Effector memory CD4-positive, alpha-beta T cell (primary cell): ENCODE measurements around the gene HIRA.

Experiments used
- DNase-seq, 3 donors: peaks; one replicate each; pipeline ENCODE4 v3.0.0-alpha.2; 2020
- H3K27ac ChIP-seq: 2 replicates; pipeline ENCODE4 v1.7.0; 2013; ENCODE audit warnings: mild to moderate bottlenecking, low read length, moderate library complexity; ENCODE audit not compliant: insufficient read depth, poor library complexity, severe bottlenecking
- H3K27me3 ChIP-seq: replicated peaks from 2 replicates; pipeline ENCODE4 v1.7.0; 2013; ENCODE audit warnings: mild to moderate bottlenecking, low read length; ENCODE audit not compliant: insufficient read depth, control insufficient read depth, poor library complexity, severe bottlenecking
- H3K36me3 ChIP-seq: 2 replicates; pipeline ENCODE4 v1.7.0; 2013; ENCODE audit warnings: mild to moderate bottlenecking, low read length, moderate library complexity; ENCODE audit not compliant: control insufficient read depth, insufficient read depth
- H3K4me1 ChIP-seq: 2 replicates; pipeline ENCODE4 v1.7.0; 2013; ENCODE audit warnings: low read length, mild to moderate bottlenecking; ENCODE audit not compliant: control insufficient read depth, insufficient read depth, poor library complexity, severe bottlenecking
- H3K4me3 ChIP-seq: 2 replicates; pipeline ENCODE4 v1.7.0; 2013; ENCODE audit warnings: low read length, low read depth, mild to moderate bottlenecking; ENCODE audit not compliant: insufficient read depth, poor library complexity, severe bottlenecking
- H3K9me3 ChIP-seq: 2 replicates; pipeline ENCODE4 v1.7.0; 2013; ENCODE audit warnings: mild to moderate bottlenecking, low read length, moderate library complexity; ENCODE audit not compliant: control insufficient read depth

HIRA gene

DNA sequence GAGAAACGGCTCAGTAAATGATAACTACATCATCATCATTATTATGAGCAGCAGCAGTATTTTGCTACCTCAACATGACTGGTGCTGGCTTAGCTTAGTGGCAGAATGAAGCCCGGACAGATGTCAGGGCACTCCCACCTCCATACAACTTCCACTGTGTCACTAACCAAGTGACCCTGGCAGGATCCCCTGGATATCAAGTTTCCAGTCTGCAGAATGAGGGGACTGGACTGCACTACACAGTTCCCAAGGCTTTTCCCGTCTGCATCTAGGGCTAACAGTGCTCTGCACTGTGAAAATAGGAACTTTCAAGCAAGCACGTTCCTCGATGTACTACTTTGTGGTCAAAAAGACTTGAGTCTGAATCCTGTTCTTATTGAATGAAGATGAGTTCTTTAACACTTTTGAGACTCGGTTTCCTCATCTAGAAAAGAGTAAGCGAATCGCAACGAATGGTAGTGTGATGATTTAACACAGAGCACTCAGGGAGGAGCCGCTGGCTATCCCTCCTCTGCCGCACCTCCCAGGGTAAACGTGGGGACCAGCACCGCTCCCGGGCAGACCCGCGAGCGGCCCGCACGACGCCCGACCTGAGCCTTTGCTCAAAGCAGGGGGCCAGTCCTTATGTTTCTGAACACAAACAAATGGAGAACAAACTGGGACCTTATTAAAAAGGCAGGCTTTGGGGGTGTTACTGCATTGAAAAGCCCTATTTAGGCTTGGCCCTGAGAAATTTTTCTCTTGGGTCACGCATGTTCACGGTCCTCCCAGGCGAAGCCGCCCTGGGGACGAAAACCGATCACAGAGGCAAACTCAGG is 140.9 kb downstream of the HIRA start:
- Histone ChIP-seq H3K27me3 (no peaks in the 10 kb centered on the region), H3K36me3 (no peaks in the 10 kb centered on the region), H3K4me3 (peak overlapping the region; percentile 62), H3K4me1 (peaks cover 10% of the 10 kb centered on the region), H3K27ac (no peak overlapping the region), H3K9me3 (no peaks in the 10 kb centered on the region)
- DNase-seq = no peak

DNA sequence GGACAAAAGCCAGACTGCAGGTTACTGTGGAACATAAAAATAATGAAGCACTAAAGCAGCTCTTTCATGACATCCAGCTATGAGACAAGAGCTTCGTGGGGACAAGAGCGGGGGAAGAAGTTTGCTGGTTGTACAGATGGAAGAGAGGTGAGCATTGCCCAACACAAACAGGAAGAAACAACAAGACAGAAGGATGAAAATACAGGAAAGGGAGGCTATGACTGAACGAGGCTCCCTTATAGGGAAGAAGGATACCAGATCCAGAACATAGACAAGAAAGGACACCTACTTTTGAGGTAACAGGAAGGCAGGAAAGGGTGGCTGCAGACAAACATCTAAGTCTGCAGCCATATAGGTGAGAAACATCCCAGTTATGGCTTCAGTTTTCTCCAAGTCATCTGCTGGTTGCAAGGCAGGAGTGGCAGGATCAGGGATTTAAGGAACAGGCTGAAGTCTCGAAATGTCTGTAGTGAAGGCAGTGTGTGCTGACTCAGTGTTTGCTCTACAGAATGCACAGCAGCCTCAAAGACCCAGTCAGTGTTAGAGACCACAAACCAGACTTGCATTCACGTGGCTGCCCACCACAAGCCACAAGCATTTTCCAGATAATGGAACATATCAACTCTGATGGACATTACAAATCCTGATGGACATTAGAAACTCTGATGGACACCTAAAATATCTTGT is 141.9 kb downstream of the HIRA start:
- Histone ChIP-seq H3K27ac (no peak overlapping the region), H3K4me1 (peaks cover 10% of the 10 kb centered on the region), H3K27me3 (no peaks in the 10 kb centered on the region), H3K9me3 (no peaks in the 10 kb centered on the region), H3K36me3 (no peaks in the 10 kb centered on the region), H3K4me3 (no peak overlapping the region)
- DNase-seq = no peak

DNA sequence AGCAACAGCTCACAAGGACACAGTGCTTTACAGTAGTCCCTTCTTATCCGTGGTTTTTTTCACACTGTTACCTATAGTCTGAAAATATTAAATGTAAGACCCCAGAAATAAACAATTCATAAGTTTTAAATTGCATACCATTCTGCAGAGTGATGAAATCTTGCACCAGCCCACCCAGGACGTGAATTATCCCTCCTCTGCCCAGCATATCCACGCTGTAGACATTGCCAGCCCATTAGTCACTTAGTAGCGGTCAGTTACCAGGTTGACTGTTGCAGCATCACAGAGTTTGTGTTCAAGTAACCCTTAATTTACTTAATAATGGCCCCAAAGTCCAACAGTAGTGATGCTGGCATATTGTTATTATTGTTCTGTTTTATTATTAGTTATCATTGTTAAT is 143.6 kb downstream of the HIRA start:
- no peaks in the 10 kb centered on the region for H3K9me3 ChIP-seq
- H3K27ac ChIP-seq = no peak overlapping the region
- peaks cover 10% of the 10 kb centered on the region for H3K4me1 ChIP-seq
- no peak for DNase-seq
- no peaks in the 10 kb centered on the region for H3K36me3 ChIP-seq
- no peaks in the 10 kb centered on the region for H3K27me3 ChIP-seq
- H3K4me3 ChIP-seq = no peak overlapping the region

DNA sequence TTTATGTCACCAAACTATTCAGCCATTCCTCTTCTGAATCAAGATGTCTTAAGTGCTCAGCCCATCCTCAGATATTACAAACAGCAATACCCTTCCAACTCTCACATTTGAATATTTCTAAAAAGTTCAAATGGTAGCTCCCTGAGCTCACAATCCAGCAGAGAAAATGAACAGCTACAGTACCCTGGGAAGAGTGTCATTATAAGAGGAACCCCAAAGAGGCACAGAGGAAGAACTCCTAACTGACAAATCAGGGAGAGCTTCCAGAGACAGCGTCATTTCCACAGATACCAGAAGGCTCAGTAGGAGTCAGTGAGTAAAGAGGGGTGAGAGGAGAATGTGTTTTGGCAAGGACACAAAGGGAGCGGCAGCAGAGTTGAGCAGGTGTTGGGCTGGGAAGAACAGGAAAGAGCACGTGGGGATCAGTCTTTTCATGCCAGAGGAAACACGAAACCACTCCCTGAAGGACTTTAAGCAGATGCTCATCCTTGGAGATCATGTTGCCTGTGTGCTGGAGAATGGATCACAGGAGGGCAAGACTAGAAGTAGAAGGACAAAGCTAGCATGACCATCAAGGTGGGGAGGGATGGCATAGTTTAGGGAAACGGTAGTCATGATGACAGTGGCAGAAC is 144.3 kb downstream of the HIRA start:
- Histone ChIP-seq H3K27ac (no peak overlapping the region), H3K4me3 (no peak overlapping the region), H3K36me3 (no peaks in the 10 kb centered on the region), H3K4me1 (peaks cover 10% of the 10 kb centered on the region), H3K27me3 (no peaks in the 10 kb centered on the region), H3K9me3 (no peaks in the 10 kb centered on the region)
- DNase-seq = no peak

DNA sequence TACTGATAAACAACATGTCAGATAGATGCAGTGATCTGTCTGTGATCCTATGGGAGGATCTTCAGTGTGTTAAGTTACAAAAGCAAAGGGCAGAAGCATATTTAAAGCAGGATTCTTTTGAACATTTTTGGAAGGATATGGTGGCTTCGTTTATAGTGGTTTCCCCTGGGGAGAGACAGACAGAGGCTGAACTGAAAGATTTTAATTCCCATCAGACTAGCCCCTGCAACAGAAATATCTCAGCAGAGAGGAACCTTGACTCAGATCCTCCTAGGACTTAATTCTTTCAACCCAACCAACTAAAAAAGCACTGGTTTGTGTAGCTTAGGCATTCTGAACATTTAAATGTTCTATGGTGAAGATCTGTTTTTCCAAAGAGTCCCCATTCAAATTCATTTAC is 145.7 kb downstream of the HIRA start:
- no peak overlapping the region for H3K27ac ChIP-seq
- H3K4me3 ChIP-seq = no peak overlapping the region
- H3K36me3 ChIP-seq = no peaks in the 10 kb centered on the region
- peaks cover 5% of the 10 kb centered on the region for H3K4me1 ChIP-seq
- no peaks in the 10 kb centered on the region for H3K27me3 ChIP-seq
- DNase-seq = no peak
- H3K9me3 ChIP-seq = no peaks in the 10 kb centered on the region
